DMS114 treated with DMSO at 0.1 percent for 48 hours (cell line): ENCODE results near the gene TBC1D28.
"Not testable (repeated sequence)": the region's sequence is repeated elsewhere in the genome, so short reads cannot be mapped to it uniquely, and the experiment has no call there.

Source experiments
- DNase-seq: peaks from one replicate; lab custom pipeline; 2025; ENCODE audit not compliant: unreplicated experiment; lab: John Stamatoyannopoulos, UW

TBC1D28 gene

DNA sequence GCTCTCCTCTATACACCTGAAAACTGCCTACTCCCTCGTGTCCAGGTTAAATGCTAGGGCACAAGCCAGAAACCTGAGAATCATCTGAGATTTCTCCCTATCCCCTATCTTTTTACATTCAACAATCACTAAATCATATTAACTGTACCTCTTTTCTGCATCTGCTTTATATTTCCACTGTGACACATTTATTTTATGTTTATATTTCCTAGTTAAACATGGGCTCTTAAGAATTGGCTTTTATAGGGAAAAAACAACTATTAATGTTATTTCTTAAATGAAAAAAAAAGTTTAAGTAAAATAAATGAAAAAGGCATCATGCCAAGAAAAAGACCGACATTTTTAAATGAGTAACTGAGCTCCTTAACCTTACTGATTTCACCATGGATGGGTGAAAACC is 26.6 kb downstream of the TBC1D28 start:
- DNase-seq: not testable (repeated sequence)

DNA sequence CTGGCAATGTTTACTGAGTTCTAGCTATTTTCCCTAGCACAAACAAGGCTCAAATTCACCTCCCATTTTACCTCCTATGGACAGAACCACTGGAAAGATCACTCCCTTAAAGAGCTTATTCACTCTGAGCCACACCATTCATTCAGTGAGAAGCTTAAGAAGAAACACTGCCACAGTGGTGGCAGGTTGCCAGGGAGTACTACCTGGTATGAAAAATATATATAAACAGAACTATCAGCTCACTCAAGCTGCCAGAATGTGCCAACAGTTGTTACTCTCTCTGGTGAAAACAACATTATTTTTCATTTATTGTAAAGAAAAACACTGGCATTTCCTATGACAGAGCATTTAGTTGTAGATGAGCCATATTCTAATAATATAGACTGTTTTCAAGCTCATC is 31.2 kb downstream of the TBC1D28 start:
- DNase-seq: not testable (repeated sequence)

DNA sequence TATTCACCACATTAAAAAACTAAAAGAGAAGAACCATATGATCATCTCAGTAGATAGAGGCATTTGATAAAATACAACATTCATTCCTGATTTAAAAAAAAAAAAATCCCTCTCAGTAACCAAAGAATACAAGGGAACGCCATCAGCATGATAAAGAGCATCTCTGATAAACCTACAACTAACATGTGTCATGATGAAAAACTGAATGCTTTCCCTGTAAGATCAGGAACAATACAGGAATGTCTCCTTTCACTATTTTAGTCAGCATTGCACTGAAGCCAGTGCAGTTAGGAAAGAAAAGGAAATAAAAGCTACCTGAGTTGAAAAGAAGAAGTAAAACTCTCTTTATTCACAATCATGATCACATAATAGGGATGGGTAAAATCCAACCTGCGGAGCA is 51.1 kb downstream of the TBC1D28 start:
- not testable (repeated sequence) for DNase-seq
